ENCODE measurements around the gene NANOS1. TPM values are rescaled to one million over a fixed set of nuclear protein-coding genes. Genes with fewer than 3 reads are reported as not detected.

The NANOS1 gene
- total and polyA plus RNA-seq, 2 experiments from 2014 or later = 1.6 to 2.9 TPM

- Histone ChIP-seq H3K36me3 (ENCODE audit: insufficient read depth) (no peaks in the 10 kb centered on the region), H3K79me2 (replicated peaks; ENCODE audit: insufficient read depth) (peaks cover 50% of the 10 kb centered on the region), H3K9me2 (ENCODE audit: insufficient read depth) (no peaks in the 10 kb centered on the region), H3K4me2 (peak within 1 kb of the TSS; percentile 76), H4K20me1 (replicated peaks; ENCODE audit: insufficient read depth) (peaks cover 39% of the 10 kb centered on the region), H3K27ac (ENCODE audit: low read depth) (peak within 1 kb of the TSS; percentile 90), H2AFZ (peak within 1 kb of the TSS; percentile 30), H3K4me3 (peak within 1 kb of the TSS; percentile 86), H3K27me3 (ENCODE audit: insufficient read depth) (no peaks in the 10 kb centered on the region), H3F3A (replicated peaks; ENCODE audit: low read depth) (no peaks in the 10 kb centered on the region), H3K4me1 (ENCODE audit: insufficient read depth) (peaks cover 8% of the 10 kb centered on the region)
- Mint-ChIP-seq H3K27me3 (ENCODE audit: insufficient read depth, low read depth, poor library complexity) (peaks cover 13% of the 10 kb centered on the region), H3K36me3 (ENCODE audit: low read depth) (peaks cover 33% of the 10 kb centered on the region), H3K27ac (peak within 1 kb of the TSS; percentile 98), H3K4me3 (peak within 1 kb of the TSS; percentile 98), H3K9me3 (no peaks in the 10 kb centered on the region), H3K4me1 (peaks cover 21% of the 10 kb centered on the region)
- peak; percentile 93 for DNase-seq (ENCODE audit: low spot score)
- TF ChIP-seq ZNF114 (CRISPR knock-in tag; IDR thresholded peaks at IDR 0.05) = no peak
- peak; percentile 54; the same call in 1 of the 2 replicates for TF ChIP-seq ETS1 (IDR thresholded peaks at IDR 0.05)
- no peak for TF ChIP-seq NANOG (IDR thresholded peaks at IDR 0.05; ENCODE audit: borderline replicate concordance)
- TF ChIP-seq POLR2AphosphoS5 (IDR thresholded peaks at IDR 0.05; ENCODE audit: low read depth) = peak; percentile 98
- TF ChIP-seq CREB1 (CRISPR knock-in tag; IDR thresholded peaks at IDR 0.05; ENCODE audit: low read depth) = peak; percentile 85
- peak; percentile 87 for ATAC-seq
Observed at GRCh38 chr10:119080521-119081259, 51.2 kb downstream of the NANOS1 start, which contains the start of gene EIF3A. Gene EIF3A, minus strand, starts transcription at chr10:119080817. Its CDS starts 141 bp downstream, at chr10:119080676.

Small RNA genes lying within 50 kb of the gene (small RNA-seq; reads per million reads assigned to genes)
- not detected for gene RF00413 (ENCODE audit: low replicate concordance)
- gene SNORA19 (ENCODE audit: low replicate concordance) = not detected

Other genes starting within 250 kb of the NANOS1 start
- gene EIF3A, start 51.1 kb downstream of the NANOS1 start, total RNA-seq (2014; rRNA removed; shearing (Covaris generic)) = 170 and 171 TPM in 2 replicates
- 136 and 152 TPM in 2 replicates for gene EIF3A, start 51.1 kb downstream of the NANOS1 start, polyA plus RNA-seq (2016; fragmentation: Nextera tagmentation; extraction: Ambion mirVana)
- gene DENND10, start 74.4 kb downstream of the NANOS1 start, total RNA-seq (2014; rRNA removed; shearing (Covaris generic)) = 41.8 and 53.7 TPM in 2 replicates
- 36.5 and 41.4 TPM in 2 replicates for gene DENND10, start 74.4 kb downstream of the NANOS1 start, polyA plus RNA-seq (2016; fragmentation: Nextera tagmentation; extraction: Ambion mirVana)
- gene SFXN4, start 136.0 kb downstream of the NANOS1 start, total RNA-seq (2014; rRNA removed; shearing (Covaris generic)) = 22.3 and 51.6 TPM in 2 replicates
- gene SFXN4, start 136.0 kb downstream of the NANOS1 start, polyA plus RNA-seq (2016; fragmentation: Nextera tagmentation; extraction: Ambion mirVana) = 18.6 and 20.1 TPM in 2 replicates
- gene PRDX3, start 149.1 kb downstream of the NANOS1 start, total RNA-seq (2014; rRNA removed; shearing (Covaris generic)) = 285 and 314 TPM in 2 replicates
- 262 and 275 TPM in 2 replicates for gene PRDX3, start 149.1 kb downstream of the NANOS1 start, polyA plus RNA-seq (2016; fragmentation: Nextera tagmentation; extraction: Ambion mirVana)
- gene GRK5, start 177.9 kb downstream of the NANOS1 start, total RNA-seq (2014; rRNA removed; shearing (Covaris generic)) = 0.74 and 2.0 TPM in 2 replicates
- 0.50 and 0.53 TPM in 2 replicates for gene GRK5, start 177.9 kb downstream of the NANOS1 start, polyA plus RNA-seq (2016; fragmentation: Nextera tagmentation; extraction: Ambion mirVana)

Data from GM23338 (cell line).